T-helper 2 cell treated with Interferon-gamma antibody and Interleukin-4, amounts not matched to agents 100 ng/mL and 5 ng/mL, for 36 hours (primary cell): Measurements from ENCODE around the gene GATAD2B. TPM values are rescaled to one million over a fixed set of nuclear protein-coding genes. Genes with fewer than 3 reads are reported as not detected.
"Not testable (repeated sequence)": the region's sequence is repeated elsewhere in the genome, so short reads cannot be mapped to it uniquely, and the experiment has no call there.

Experiments used
- intact Hi-C: fragments of 100-400 bp; cut with micrococcal nuclease; formaldehyde crosslinking; loops from one replicate; pipeline ENCODE4 v1.15.1; 2023
- total RNA-seq: library from RNA; stranded (reverse); gene quantifications from 2 replicates; pipeline ENCODE4 v1.2.3, GENCODE V29; 2022

Gene GATAD2B
- total RNA-seq, 1 donor from 2014 or later = 65.7 TPM

DNA sequence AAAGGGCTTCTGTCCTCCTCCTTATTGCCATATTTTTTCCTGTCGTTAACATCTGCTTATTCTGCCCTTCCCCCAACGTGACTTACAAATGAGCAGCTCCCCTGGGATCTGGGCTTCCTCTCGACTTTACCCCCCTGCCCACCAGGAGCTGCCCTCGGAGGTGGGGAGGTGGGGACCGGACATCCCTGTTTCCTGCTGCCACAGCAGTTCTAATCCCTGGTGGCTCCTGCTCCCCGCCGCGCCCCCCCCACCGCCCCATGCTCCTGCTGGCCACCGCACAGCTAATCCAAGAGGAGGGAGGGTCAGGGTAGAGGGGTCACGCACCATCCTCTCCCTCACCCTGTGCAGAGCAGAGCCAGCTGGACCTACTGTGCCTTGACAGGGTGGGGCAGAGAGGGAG lies 152.0 kb downstream of the GATAD2B start:
- intact Hi-C loops = loop anchor here (10.0 kb wide), 1 partner anchor 96 kb away; the partner anchor contains the start of genes ILF2 and NPR1

DNA sequence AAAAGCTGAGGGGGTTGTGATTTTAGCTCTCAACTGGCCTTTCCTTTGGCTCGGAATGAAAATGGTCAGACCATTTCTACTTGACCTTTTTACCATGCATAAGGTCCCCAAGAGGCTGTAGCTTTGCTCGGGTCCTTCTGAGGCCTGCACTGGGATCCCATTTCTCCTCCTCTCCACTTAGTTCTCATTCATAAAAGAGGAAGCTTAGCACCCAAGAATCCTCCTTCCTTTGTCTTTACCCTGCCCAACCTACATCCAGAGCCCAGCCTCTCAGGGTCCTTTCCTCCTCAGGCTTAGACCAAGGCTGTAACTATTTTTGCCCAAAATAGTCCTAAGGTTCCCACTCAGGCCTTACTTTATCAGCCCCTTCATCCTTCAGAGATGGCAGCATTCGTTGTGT lies 153.6 kb downstream of the GATAD2B start:
- intact Hi-C loops = no loop called here

DNA sequence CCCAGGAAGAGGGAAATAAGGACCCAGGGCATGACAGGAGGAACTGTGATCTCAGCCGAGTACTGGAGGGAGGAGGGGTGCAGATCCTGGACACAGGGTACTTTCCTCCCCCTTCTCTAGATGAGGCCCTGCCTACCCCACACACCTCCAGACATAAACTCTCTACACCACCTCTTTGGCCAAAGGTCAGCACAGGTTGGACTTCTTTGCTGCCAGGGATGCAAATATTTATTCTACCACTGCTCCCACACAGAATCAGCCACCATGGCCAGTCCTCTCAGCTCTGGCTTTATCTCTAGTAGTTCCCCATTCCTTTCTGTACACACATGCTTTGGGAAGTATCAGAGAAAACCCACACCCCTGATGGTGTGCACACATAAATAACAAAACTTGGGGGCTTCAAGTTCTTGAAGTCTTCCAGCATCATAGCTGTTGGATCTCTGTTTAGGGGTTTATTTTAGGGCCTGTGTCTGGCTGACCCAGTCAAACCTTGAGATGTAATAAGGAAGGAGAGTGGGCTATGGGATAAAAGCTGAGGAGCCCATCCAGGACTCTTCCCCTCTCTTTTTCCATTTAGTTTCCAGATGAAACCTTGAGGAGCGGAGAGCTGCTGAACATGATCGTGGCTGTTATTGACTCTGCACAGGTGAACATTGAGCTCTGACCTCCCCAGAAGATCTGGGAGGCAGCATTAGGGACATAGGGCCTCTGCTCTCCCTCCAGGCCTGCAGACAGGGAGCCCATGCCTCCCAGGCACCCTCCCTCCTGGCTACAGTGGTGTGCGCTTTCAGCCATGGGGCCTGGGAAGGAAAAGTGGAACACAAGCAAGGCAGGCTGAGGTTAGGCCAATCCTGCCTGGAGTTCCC lies 154.2 kb downstream of the GATAD2B start:
- intact Hi-C loops = no loop called here

DNA sequence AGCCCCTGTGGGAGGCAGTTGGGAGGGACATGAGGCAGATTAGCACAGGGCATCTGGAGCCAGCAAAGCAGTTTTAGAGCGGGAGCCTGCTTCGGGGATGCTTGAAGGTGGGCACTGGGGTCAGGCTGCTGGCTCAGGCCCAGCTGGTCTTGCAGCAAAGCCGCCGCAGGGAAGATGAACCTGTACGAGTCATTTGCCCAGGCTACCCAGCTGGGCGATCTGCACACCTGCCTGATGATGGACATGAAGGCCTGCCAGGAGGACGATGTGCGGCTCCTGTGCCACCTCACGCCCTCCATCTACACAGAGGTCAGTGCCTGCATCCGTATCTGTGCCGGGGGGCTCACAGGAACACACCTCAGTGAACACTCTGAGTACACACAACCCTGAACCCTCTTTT lies 155.3 kb downstream of the GATAD2B start:
- intact Hi-C loops = no loop called here

DNA sequence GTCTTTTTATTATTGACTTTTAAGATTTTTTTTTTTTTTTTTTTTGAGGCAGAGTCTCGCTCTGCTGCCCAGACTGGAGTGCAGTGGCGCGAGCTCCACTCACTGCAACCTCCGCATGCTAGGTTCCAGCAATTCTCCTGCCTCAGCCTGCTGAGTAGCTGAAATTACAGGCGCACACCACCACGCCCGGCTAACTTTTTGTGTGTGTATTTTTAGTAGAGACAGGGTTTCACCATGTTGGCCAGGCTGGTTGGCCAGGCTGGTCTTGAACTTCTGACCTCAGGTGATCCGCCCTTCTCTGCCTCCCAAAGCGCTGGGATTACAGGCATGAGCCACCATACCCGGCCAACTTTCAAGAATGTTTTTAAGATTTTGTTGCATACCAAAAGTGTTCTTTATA lies 156.1 kb downstream of the GATAD2B start:
- intact Hi-C loops = not testable (repeated sequence)

DNA sequence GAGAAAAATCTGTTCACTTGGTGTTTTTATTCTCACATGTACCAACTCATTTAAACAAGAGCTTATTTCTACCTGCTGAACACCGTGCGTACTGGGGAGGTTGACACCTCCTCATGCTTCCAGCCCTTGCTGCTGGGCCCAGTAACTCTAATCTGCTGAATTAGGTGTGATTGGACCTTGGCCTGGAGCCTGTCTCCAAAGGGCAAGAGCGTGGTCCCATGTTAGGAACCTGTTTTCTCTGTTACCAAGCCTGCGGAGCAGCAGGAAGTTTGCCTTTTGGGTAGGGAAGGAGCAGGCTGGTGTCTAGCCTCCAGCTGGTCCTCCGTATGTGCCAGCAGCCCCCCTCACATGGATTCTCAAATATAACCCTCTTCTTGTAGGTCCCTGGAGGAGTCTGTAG lies 158.5 kb downstream of the GATAD2B start:
- intact Hi-C loops = no loop called here

DNA sequence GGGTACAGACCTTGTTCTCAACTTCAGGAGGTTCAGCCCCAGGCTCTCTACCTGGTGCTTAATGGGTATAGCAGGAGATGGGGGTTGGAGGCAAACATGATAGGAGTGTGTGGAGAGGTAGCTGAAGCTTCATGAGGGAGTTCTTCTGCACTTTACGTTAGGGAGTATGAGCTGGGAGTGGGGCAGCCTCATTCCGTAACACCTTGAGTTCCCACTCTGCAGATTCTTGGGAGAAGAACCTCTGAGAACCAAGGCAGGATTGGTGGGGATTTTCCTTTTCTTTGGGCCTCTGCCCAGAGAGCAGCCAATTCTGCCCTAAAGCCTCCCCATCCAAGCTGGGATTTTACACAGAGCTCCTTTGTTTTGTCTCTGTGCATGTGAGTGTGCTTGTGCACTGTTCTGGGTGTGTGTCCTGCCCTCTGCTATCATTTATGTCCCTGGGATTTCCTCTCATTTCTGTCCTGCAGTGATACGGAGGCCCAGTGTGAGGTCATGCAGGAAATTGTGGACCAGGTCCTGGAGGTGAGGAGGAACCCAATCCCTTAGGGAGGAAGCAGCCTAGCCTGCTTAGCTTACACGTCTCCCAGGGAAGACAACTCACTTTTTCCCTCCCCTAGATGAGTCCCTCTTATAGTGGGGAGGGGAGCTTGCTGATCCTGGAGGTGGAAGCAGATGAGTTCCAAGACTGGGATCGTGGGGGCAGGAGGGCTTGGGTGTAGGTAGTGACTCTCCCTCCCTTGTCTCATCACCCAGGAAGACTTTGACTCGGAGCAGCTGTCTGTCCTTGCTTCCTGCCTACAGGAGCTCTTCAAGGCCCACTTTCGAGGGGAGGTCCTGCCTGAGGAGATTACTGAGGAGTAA lies 159.2 kb downstream of the GATAD2B start:
- intact Hi-C loops = no loop called here

DNA sequence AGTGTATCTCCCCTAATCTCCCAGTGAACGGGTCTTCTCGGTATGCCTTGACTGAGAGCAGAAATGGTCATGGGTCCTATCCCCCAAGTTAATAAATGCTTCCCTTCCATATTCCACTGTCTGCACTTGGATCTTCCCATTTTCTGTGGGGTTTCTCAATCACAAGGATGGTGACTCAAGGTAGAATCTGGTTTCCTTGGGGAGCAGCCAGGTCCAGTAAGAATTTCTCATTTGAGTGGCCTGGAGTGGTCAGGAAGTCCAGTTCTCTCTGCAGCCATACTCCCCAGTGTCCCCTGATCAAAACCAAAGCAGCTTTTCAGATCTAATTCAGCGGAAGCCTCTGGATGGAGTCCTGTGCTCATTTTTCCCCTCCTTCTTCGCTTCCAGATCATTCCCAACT lies 162.3 kb downstream of the GATAD2B start:
- intact Hi-C loops = no loop called here

Other genes starting within 250 kb of the GATAD2B start
- not detected in 2 replicates for gene NPR1, start 244.3 kb downstream of the GATAD2B start, total RNA-seq
- 62.1 and 62.9 TPM in 2 replicates for gene INTS3, start 194.9 kb downstream of the GATAD2B start, total RNA-seq
- gene SLC27A3, start 147.6 kb downstream of the GATAD2B start, total RNA-seq = 22.4 and 24.0 TPM in 2 replicates
- gene DENND4B, start 23.7 kb upstream of the GATAD2B start, total RNA-seq = 160 and 167 TPM in 2 replicates
- gene CRTC2, start 35.6 kb upstream of the GATAD2B start, total RNA-seq = 82.9 and 86.6 TPM in 2 replicates
- gene SLC39A1, start 40.6 kb upstream of the GATAD2B start, total RNA-seq = 41.2 and 44.1 TPM in 2 replicates
- gene CREB3L4, start 44.9 kb upstream of the GATAD2B start, total RNA-seq = 7.4 and 7.5 TPM in 2 replicates
- 138 and 139 TPM in 2 replicates for gene JTB, start 54.7 kb upstream of the GATAD2B start, total RNA-seq
- 1.5 and 1.7 TPM in 2 replicates for gene RAB13, start 63.4 kb upstream of the GATAD2B start, total RNA-seq
- 1,752 and 1,899 TPM in 2 replicates for gene RPS27, start 67.8 kb upstream of the GATAD2B start, total RNA-seq
- gene NUP210L, start 232.1 kb upstream of the GATAD2B start, total RNA-seq = 0.05 and 0.09 TPM in 2 replicates